ENCODE results near the gene USP17L13.
A peak's percentile ranks its signal among the peaks of the same experiment; 100 is the strongest.
"Not testable (repeated sequence)": the region's sequence is repeated elsewhere in the genome, so short reads cannot be mapped to it uniquely, and the experiment has no call there.

Gene USP17L13, protein sequence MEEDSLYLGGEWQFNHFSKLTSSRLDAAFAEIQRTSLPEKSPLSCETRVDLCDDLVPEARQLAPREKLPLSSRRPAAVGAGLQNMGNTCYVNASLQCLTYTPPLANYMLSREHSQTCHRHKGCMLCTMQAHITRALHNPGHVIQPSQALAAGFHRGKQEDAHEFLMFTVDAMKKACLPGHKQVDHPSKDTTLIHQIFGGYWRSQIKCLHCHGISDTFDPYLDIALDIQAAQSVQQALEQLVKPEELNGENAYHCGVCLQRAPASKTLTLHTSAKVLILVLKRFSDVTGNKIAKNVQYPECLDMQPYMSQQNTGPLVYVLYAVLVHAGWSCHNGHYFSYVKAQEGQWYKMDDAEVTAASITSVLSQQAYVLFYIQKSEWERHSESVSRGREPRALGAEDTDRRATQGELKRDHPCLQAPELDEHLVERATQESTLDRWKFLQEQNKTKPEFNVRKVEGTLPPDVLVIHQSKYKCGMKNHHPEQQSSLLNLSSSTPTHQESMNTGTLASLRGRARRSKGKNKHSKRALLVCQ

DNA sequence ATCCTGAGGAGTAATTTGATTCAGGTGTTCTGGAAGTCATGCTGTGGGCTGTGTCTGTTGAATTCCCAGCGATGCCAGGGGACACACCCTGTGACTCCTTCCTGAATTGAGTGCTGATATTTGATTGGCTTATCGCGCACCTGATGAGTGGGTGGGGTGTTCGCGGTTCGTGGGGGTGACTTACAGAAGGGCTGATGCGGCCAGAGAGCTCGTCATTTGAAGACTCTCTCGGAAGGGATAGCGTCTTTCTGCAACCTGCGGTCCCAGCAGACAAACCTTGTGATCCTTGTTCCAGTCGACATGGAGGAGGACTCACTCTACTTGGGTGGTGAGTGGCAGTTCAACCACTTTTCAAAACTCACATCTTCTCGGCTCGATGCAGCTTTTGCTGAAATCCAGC is at the start of gene USP17L13:
TSS of gene USP17L13 (plus strand) at position 301 of the 400 bp plus-strand sequence. CDS start at position 301, 0 bp downstream.
- not testable (repeated sequence) for DNase-seq

DNA sequence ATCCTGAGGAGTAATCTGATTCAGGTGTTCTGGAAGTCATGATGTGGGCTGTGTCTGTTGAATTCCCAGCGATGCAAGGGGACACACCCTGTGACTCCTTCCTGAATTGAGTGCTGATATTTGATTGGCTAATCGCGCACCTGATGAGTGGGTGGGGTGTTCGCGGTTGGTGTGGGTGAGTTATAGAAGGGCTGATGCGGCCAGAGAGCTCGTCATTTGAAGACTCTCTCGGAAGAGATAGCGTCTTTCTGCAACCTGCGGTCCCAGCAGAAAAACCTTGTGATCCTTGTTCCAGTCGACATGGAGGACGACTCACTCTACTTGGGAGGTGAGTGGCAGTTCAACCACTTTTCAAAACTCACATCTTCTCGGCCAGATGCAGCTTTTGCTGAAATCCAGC is 14.3 kb upstream of the USP17L13 start, which contains the start of gene USP17L10:
TSS of gene USP17L10 (plus strand) at position 301 of the 400 bp plus-strand sequence. CDS start at position 301, 0 bp downstream.
- not testable (repeated sequence) for DNase-seq

DNA sequence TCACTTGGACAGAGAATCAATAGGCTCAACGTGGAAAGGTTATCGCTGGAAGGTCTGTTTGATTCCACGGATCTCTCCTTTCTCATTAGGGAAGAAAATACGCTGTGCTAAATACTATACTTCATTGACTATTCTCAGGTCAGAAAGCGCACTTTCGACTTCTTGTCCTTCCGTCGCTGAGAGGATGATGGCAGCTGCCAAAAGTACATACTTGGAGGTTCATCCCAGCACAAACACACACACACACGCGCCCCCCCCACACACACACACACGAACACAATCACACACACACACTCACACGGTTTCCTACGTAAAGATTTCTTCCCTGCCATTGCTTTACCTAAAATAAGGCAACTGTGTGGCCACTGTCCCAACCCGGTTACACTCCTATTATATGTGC is 10.0 kb upstream of the USP17L13 start:
- not testable (repeated sequence) for DNase-seq

DNA sequence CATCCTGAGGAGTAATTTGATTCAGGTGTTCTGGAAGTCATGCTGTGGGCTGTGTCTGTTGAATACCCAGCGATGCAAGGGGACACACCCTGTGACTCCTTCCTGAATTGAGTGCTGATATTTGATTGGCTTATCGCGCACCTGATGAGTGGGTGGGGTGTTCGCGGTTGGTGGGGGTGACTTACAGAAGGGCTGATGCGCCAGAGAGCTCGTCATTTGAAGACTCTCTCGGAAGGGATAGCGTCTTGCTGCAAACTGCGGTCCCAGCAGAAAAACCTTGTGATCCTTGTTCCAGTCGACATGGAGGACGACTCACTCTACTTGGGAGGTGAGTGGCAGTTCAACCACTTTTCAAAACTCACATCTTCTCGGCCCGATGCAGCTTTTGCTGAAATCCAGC is 9.6 kb upstream of the USP17L13 start, which contains the start of gene USP17L11:
TSS of gene USP17L11 (plus strand) at position 301 of the 400 bp plus-strand sequence. CDS start at position 301, 0 bp downstream.
- DNase-seq = not testable (repeated sequence)

DNA sequence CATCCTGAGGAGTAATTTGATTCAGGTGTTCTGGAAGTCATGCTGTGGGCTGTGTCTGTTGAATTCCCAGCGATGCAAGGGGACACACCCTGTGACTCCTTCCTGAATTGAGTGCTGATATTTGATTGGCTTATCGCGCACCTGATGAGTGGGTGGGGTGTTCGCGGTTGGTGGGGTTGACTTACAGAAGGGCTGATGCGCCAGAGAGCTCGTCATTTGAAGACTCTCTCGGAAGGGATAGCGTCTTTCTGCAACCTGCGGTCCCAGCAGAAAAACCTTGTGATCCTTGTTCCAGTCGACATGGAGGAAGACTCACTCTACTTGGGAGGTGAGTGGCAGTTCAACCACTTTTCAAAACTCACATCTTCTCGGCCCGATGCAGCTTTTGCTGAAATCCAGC is 4.8 kb upstream of the USP17L13 start, which contains the start of gene USP17L12:
TSS of gene USP17L12 (plus strand) at position 301 of the 400 bp plus-strand sequence. CDS start at position 301, 0 bp downstream.
- DNase-seq = not testable (repeated sequence)

DNA sequence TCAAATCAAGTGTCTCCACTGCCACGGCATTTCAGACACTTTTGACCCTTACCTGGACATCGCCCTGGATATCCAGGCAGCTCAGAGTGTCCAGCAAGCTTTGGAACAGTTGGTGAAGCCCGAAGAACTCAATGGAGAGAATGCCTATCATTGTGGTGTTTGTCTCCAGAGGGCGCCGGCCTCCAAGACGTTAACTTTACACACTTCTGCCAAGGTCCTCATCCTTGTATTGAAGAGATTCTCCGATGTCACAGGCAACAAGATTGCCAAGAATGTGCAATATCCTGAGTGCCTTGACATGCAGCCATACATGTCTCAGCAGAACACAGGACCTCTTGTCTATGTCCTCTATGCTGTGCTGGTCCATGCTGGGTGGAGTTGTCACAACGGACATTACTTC is 5.6 kb downstream of the USP17L13 start:
- not testable (repeated sequence) for DNase-seq

DNA sequence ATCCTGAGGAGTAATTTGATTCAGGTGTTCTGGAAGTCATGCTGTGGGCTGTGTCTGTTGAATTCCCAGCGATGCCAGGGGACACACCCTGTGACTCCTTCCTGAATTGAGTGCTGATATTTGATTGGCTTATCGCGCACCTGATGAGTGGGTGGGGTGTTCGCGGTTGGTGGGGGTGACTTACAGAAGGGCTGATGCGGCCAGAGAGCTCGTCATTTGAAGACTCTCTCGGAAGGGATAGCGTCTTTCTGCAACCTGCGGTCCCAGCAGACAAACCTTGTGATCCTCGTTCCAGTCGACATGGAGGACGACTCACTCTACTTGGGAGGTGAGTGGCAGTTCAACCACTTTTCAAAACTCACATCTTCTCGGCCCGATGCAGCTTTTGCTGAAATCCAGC is 9.4 kb downstream of the USP17L13 start, which contains the start of gene USP17L15:
TSS of gene USP17L15 (plus strand) at position 301 of the 400 bp plus-strand sequence. CDS start at position 301, 0 bp downstream.
- not testable (repeated sequence) for DNase-seq

DNA sequence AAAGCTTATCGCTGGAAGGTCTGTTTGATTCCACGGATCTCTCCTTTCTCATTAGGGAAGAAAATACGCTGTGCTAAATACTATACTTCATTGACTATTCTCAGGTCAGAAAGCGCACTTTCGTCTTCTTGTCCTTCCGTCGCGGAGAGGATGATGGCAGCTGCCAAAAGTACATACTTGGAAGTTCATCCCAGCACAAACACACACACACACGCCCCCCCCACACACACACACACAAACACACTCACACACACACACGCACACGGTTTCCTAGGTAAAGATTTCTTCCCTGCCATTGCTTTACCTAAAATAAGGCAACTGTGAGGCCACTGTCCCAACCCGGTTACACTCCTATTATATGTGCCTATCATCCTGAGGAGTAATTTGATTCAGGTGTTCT is 13.8 kb downstream of the USP17L13 start:
- DNase-seq = not testable (repeated sequence)

DNA sequence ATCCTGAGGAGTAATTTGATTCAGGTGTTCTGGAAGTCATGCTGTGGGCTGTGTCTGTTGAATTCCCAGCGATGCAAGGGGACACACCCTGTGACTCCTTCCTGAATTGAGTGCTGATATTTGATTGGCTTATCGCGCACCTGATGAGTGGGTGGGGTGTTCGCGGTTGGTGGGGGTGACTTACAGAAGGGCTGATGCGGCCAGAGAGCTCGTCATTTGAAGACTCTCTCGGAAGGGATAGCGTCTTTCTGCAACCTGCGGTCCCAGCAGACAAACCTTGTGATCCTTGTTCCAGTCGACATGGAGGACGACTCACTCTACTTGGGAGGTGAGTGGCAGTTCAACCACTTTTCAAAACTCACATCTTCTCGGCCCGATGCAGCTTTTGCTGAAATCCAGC is 18.9 kb downstream of the USP17L13 start, which contains the start of gene USP17L17:
TSS of gene USP17L17 (plus strand) at position 301 of the 400 bp plus-strand sequence. CDS start at position 301, 0 bp downstream.
- DNase-seq = not testable (repeated sequence)

DNA sequence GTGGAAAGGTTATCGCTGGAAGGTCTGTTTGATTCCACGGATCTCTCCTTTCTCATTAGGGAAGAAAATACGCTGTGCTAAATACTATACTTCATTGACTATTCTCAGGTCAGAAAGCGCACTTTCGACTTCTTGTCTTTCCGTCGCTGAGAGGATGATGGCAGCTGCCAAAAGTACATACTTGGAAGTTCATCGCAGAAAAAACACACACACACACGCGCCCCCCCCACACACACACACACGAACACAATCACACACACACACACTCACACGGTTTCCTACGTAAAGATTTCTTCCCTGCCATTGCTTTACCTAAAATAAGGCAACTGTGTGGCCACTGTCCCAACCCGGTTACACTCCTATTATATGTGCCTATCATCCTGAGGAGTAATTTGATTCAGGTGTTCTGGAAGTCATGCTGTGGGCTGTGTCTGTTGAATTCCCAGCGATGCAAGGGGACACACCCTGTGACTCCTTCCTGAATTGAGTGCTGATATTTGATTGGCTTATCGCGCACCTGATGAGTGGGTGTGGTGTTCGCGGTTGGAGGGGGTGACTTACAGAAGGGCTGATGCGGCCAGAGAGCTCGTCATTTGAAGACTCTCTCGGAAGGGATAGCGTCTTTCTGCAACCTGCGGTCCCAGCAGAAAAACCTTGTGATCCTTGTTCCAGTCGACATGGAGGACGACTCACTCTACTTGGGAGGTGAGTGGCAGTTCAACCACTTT is 23.4 kb downstream of the USP17L13 start, which contains the start of gene USP17L18:
TSS of gene USP17L18 (plus strand) at position 678 of the 728 bp plus-strand sequence. CDS start at position 678, 0 bp downstream.
- peak; percentile 27 for DNase-seq

DNA sequence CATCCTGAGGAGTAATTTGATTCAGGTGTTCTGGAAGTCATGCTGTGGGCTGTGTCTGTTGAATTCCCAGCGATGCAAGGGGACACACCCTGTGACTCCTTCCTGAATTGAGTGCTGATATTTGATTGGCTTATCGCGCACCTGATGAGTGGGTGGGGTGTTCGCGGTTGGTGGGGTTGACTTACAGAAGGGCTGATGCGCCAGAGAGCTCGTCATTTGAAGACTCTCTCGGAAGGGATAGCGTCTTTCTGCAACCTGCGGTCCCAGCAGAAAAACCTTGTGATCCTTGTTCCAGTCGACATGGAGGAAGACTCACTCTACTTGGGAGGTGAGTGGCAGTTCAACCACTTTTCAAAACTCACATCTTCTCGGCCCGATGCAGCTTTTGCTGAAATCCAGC is 28.4 kb downstream of the USP17L13 start, which contains the start of gene USP17L19:
TSS of gene USP17L19 (plus strand) at position 301 of the 400 bp plus-strand sequence. CDS start at position 301, 0 bp downstream.
- DNase-seq = not testable (repeated sequence)

DNA sequence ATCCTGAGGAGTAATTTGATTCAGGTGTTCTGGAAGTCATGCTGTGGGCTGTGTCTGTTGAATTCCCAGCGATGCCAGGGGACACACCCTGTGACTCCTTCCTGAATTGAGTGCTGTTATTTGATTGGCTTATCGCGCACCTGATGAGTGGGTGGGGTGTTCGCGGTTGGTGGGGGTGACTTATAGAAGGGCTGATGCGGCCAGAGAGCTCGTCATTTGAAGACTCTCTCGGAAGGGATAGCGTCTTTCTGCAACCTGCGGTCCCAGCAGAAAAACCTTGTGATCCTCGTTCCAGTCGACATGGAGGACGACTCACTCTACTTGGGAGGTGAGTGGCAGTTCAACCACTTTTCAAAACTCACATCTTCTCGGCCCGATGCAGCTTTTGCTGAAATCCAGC is 33.1 kb downstream of the USP17L13 start, which contains the start of gene USP17L20:
TSS of gene USP17L20 (plus strand) at position 301 of the 400 bp plus-strand sequence. CDS start at position 301, 0 bp downstream.
- DNase-seq = not testable (repeated sequence)

DNA sequence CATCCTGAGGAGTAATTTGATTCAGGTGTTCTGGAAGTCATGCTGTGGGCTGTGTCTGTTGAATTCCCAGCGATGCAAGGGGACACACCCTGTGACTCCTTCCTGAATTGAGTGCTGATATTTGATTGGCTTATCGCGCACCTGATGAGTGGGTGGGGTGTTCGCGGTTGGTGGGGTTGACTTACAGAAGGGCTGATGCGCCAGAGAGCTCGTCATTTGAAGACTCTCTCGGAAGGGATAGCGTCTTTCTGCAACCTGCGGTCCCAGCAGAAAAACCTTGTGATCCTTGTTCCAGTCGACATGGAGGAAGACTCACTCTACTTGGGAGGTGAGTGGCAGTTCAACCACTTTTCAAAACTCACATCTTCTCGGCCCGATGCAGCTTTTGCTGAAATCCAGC is 37.9 kb downstream of the USP17L13 start, which contains the start of gene USP17L21:
TSS of gene USP17L21 (plus strand) at position 301 of the 400 bp plus-strand sequence. CDS start at position 301, 0 bp downstream.
- DNase-seq = not testable (repeated sequence)

DNA sequence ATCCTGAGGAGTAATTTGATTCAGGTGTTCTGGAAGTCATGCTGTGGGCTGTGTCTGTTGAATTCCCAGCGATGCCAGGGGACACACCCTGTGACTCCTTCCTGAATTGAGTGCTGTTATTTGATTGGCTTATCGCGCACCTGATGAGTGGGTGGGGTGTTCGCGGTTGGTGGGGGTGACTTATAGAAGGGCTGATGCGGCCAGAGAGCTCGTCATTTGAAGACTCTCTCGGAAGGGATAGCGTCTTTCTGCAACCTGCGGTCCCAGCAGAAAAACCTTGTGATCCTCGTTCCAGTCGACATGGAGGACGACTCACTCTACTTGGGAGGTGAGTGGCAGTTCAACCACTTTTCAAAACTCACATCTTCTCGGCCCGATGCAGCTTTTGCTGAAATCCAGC is 42.6 kb downstream of the USP17L13 start, which contains the start of gene USP17L22:
TSS of gene USP17L22 (plus strand) at position 301 of the 400 bp plus-strand sequence. CDS start at position 301, 0 bp downstream.
- not testable (repeated sequence) for DNase-seq

DNA sequence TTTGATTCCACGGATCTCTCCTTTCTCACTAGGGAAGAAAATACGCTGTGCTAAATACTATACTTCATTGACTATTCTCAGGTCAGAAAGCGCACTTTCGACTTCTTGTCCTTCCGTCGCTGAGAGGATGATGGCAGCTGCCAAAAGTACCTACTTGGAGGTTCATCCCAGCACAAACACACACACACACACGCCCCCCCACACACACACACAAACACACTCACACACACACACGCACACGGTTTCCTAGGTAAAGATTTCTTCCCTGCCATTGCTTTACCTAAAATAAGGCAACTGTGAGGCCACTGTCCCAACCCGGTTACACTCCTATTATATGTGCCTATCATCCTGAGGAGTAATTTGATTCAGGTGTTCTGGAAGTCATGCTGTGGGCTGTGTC is 47.0 kb downstream of the USP17L13 start:
- peak; percentile 39 for DNase-seq
